Hindlimb muscle (tissue), 1 donor: ENCODE data around the gene SP6. TPM values are rescaled to one million over a fixed set of nuclear protein-coding genes. Genes with fewer than 3 reads are reported as not detected.

Experiments used
- DNase-seq: peaks from one replicate; pipeline ENCODE4 v3.0.0-alpha.2; 2013
- polyA plus RNA-seq: library from polyadenylated mRNA; unstranded; fragments of 120-200 nt; gene quantifications from one replicate; pipeline ENCODE4 v1.2.1, GENCODE V29; 2013; ENCODE audit not compliant: insufficient read length

The SP6 gene
- polyA plus RNA-seq, 1 donor: 0.93 TPM

DNA sequence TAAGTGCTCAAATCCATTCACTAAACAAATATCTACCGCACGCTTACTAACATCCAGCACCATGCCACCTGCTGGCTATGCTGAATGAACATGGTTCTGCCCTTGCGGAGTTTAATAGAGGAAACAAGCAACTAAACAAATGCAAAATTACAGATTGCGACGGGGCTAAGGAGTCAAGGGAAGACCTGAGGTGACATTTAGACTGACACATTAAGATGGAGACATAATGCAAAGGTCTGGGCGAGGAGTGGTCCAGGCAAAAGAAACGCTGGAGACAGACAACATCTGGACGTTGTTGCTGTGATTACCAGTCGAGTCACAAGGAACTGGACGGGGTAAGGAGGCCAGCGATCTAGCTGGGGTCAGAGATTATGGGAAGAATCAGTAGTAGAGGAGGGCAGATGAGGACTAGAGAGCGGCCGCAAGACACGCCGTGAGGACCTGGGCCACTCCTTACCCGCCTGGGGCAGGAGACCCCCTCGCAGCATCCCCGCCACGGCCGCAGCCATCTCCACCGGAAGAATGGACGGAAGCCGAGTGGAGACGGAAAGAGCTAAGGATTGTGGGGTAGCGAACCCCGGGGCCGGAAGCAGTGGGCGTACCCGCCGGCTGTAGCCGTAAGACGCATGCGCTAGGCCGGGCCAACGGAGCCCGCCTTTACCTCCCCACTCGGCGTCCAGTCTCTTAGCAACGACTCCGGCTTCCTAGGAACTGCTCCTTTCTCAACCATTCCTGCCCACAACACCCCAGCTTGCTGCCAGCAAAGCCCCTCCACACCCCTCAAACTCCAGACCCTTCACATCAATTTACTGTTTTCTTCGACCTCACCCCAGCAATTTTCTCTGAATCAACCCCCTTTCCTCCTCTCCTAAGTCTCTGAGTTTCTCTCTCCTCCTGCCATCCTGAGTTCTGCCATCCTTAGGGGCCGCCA is 19.7 kb downstream of the SP6 start, which contains the start of the genes LRRC46 and MRPL10:
LRRC46 (plus strand) TSS at position 668 of the 931 bp plus-strand sequence. CDS start 320 bp downstream, outside the sequence.
MRPL10 (minus strand) TSS at position 539 of the 931 bp plus-strand sequence; CDS start at position 509, 30 bp downstream.
- peak; percentile 95 for DNase-seq

DNA sequence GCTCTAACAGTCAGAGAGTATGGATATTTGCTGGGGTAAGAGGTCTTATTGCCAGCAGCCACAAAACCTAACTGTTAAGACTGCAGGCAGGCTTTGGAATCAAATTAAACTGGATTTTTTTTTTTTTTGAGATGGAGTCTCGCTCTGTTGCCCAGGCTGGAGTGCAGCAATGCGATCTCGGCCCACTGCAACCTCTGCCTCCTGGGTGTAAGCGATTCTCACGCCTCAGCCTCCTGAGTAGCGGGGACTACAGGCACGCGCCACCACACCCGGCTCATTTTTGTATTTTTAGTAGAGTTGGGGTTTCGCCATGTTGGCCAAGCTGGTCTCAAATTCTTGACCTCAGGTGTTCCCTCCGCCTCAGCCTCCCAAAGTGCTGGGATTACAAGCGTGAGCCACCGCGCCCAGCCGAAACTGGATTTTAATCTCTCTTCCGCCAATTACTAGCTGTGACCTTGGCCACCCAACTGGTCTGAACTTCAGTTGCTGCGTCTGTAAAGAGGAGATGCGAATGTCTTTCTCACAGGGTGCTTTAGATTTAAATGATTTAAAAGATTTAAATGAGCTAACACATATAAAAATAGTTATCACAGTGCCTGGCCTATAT is 20.5 kb downstream of the SP6 start:
- DNase-seq: no peak

DNA sequence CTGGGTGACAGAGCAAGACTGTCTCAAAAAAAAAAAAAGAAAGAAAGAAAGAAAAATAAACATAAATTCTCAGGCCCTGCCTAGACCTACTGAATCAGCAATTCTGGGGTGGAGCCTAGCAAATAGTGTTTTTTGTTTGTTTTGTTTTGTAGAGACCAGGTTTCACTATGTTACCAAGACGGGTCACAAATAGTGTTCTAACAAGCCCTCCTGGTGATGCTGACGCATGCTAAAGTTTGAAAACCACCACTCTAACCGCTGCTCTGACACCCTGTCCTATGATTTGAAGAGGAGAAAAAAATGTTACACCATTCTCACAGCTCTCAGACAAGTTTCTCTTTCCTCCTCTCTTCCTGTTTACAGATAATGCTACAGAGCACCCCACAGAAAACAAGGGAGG is 21.1 kb downstream of the SP6 start:
- no peak for DNase-seq

DNA sequence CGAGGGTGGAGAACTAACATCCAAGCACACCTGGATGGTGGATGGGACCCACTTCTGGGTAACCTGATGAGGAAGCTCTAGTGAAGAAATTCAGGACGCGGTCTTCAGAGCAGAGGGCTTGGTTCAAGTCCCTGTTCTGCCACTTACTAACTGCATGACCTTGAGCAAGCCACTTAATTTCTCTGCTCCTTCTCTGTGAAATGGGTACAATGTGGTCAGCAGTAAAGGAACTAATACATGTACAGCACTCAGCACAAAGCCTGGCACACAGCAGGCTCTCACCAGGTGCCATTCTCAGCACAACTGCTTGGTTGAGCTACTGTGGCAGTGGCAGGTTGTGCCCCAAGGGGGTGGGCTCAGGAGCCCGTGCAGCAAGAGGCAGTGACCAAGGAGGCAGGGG is 27.4 kb downstream of the SP6 start:
- DNase-seq: no peak

DNA sequence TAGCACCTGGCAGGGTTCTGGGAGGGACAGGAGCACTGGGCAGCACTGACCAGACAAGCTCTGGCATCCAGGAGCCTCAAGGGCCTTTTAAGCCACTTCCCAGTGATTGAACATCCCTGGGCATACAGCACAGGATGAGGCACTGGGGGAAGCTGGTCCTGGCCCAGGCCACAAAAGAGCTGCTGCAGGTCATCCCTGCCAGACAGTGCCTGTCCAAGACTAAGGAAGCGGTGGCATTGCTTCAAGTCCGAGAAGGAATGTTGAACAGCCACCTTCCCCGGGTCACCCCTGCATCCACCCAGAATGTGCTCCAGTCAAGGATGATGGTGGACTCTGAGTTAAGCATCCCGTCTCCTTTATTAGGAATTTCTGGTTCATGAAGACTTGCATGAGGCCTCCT is 28.2 kb downstream of the SP6 start:
- no peak for DNase-seq

DNA sequence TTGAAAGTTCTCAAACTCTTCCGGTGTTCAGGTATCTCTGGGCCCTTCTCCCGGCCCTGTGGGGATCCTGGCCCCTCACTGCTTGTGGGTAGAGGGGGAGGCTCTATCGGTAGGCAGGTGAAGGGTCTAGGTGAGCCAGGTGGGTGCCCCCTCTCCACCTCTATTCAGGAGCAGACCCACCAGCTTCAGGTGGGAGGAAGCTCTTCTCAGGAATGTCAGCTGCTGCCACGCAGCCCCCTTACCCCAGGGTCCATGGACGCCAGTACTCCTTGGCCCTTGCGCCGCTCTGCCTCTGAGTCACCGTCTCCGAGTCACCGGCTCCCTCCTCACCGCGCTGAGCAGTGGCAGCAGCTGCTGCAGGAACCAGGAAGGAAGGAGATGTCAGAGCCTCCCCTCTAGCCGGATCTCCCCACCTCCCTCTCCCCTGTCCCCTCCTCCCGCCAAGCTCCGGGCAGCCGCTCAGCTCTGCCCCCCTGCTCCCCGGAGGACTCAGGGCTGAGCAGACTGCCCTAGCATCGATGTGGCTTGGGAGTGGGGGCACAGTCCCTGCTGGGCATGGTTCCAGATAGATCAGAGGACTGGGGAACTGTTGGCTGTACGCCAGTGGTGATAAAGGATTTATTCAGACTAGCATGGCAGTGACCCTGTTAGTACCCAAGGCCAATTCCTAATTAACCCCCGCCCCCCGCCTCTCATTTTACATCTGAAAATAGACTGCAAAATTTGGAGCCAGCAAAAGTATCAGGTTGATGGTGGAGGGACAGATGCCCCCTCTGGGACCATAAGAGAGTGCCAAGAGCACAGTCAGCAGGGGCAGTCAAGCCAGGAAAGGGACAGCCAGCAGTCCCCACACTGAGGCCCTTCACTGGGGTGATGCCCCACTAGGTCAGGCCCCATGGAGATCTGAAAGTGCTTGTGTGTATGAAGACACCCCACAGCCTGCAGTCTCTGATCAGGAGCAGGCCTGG is 29.3 kb downstream of the SP6 start, which contains the start of gene OSBPL7:
OSBPL7 (minus strand) TSS at position 371 of the 968 bp plus-strand sequence. CDS start 1,516 bp downstream, outside the sequence.
- peak; percentile 72 for DNase-seq

DNA sequence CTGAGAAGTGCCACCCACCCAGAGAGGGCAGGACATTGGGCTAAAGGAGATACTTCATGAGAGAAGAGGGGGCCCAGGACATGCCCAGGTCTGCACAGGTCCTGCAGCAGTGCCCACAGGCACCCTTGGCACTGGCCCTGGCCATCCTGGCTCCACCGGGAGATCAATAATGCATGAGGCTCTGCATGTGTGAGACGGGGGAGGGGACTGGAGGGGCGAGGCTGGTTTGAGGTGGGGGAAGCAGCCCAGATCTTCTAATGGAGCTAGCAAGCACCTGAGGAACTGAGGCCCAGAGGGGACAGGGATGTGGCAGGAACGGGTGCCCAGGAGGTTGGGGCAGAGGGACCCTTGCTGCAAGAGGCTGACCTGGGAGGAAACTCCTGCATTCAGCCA is 29.9 kb downstream of the SP6 start:
- DNase-seq: no peak

DNA sequence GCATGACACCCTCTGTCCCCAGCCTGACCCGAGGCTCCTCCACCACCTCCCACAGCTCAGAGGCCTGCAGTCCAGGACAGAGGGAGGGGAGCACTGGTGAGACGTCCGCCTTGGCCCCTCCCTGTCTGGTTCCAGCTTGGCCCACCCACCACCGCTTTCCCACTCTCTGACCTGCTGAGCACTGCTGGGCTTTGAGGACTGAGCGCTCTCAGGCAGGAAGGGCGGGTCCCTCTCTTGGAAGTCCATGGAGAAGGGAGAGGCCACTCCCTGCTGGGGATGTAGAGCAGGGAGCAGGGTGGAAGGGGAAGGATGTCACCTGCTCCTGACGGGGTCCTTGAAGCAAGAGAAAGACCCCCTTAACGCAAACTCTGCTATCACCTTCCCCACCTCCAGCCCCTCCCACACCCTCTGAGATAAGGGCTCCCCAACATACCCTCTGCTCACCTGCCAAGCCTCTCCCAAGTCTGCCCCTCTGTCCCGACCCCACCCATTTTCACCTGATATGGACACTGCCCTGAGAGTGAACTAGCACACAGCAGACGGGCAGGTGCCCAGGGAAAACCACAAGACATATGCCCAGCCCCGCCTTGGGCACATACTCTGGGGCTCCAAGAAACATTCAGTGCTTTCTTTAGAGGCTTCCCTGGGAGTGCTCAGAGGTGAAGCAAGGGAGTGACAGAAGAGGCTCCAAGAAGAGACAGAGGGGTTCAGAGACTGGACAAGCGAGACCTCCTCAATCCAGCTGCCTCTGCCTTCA is 30.8 kb downstream of the SP6 start:
- DNase-seq: no peak

DNA sequence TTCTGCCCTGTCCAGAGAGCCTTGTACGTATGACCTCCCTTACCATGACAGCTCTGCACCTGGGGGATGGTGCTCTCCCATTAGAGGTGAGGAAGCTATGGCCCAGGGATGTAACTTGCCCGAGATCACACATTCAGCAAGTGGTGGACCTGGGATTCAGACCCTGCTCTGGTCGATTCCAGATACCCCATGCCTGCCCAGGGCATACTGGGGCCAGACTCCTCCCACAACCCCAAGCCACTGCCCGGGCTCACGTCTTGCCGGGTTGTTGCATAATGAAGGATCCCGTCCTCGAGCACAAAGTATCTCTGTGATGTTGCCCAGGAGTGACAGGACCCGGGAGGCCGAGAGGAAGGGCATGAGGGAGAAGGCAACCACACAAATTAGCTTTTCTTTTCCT is 31.5 kb downstream of the SP6 start:
- DNase-seq: no peak

DNA sequence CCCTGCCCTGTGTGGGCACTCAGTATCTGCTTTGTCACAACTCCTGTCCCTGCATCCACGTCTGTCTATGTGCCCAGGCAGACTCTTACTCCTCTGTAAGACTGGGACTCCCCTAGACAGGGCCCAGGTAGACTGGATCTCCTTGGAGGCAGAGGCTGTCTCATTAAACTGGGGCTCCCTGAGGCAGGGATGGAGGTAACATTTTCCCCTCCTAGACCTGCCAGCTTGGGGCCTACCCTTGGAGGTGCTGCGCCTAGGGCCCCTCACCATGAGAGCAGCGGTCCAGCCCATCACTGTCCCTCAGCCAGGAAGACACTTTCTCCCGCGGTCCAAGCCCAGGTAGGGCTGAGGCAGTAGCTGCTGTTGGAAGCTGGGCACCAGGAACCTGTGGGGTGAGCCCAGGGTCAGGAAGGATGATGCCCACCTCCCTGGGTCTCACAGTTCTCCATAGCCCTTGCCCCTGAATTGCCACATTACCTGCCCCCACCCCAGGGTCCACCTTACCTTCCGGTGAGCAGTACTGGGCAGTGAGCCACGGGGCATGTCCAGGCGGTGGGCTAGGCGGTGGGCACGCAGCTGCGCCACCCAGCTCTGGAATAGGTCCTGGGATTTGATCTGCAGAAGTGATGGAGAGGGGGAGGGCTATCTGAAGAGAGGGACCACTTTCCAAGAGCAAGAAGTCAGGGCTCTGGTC is 32.8 kb downstream of the SP6 start:
- no peak for DNase-seq

DNA sequence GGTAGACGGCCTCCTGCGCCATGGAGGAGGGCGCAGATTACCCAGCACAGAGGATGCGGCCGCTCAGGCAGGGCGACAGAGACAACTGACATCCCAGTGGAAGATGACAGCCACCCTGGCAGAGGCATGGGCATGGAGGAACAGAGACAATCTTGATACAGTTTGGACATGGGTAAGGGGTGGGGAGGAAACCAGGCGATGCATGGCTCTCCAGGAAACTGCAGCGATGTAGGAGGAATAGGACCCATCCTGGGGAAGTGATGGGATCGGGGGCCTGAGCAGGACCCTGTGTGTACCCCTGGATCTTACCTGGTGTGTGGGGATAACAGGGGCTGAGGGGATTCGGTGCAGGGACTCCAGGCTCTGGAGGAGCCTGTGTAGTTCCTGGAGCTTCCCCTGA is 34.0 kb downstream of the SP6 start:
- no peak for DNase-seq

DNA sequence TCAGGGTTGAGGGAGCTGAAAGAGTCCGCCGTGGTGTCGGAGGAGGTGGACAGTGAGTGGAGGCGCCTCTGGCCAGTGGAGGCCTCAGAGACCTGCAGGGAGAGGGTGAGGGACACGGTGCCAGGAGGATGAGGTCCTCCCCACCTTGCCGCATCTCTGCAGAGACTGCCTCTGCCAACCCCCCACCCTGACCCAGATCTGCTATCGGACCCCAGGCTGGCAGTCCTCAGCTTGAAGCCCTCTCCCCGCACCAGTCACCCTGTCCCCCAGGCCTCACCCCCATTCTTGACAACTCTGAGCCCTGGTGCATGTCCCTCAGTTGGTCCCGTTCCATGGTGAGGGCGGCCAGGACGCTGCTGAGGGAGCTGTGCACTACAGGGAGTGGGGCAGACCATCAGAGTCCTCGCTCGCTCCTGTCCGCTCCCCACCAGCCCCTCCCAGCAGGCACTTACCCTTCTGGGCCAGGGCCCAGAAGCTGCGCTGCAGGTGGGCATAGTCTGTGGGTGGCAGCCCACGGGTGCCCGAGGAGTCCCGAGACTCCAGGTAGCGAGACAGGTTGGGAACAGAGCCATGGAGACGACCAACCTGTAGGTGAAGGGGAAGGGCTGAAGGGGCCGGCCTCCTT is 34.7 kb downstream of the SP6 start:
- no peak for DNase-seq

DNA sequence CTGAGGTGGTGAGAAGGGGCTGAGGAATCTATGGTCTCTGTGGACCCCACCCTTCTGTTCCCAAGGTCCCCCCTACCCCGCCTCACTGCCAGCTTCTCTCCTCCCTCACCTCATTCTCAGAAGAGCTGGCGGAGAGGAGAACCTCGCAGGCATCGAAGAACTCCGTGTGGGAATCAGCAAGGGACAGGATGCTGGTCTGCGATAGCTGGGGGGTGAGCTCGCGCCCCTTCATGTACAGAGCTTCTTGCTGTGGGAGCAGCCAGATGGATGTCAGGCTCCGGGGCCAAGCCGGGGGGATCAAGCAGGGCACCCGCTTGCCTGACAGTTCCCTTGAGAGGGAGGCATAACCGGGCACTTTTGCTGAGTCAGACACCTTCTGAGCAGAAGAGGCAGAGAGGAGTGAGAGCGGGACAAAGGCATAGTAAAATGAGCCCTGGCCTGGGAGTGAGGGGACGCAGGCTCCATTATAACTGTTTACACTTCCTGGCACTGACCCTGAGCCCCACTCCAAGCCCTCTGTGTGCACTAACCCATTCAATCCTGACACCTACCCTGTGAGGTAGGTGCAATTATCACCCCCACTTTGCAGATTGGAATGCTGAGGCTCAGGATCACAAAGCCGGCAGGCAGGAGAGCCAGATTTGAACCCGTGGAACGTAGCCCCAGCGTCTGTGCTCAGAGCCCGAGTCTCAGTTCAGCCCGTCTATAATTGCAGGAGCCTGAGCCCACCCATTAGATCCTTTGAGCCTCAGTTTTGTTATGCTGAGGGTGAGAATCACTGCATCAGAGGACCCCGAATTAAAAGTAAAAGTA is 35.7 kb downstream of the SP6 start:
- no peak for DNase-seq

DNA sequence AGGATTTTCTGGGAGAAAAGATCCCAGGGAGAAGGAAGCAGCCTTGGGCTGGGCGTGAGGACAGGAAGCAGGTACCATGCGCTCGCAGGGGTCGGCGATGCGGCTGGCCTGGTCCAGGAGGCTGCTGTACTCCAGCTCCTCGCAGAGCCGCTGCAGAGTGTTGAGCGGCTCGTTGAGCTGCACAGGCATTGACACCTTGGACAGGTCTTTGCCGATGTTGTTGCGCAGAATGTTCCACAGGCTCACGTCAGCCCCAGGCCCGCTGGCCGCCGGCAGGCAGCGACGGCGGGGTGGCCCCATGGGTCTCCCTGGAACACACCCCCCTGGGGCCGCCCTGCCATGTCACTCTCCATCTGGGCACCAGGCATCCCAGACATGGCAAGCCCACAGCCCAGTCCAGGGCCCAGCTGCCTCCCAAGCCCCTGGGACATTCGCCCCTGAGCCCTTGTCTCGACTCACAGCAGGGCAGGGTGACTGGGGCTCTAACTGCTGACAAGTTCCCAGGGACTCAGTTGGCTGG is 37.4 kb downstream of the SP6 start:
- DNase-seq: no peak

DNA sequence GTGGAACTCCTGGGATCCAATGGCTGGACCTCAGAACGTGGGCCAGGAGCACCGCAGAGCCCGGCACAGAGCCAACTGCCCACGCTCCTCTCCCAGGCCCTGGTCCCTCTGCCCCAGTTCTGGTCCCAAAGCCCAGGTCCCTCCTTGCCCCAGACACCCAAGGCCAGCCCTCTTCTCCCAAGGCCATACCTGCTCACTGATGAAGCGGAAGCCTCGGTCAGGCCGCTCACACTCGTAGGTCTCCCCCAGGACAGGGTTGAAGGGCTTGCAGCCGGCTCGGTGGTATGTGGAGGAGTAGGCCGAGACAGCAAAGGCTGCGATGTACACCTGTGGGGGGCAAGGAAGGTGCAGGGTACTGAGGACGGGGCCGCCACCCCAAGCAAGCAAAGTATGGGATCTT is 37.9 kb downstream of the SP6 start:
- no peak for DNase-seq

DNA sequence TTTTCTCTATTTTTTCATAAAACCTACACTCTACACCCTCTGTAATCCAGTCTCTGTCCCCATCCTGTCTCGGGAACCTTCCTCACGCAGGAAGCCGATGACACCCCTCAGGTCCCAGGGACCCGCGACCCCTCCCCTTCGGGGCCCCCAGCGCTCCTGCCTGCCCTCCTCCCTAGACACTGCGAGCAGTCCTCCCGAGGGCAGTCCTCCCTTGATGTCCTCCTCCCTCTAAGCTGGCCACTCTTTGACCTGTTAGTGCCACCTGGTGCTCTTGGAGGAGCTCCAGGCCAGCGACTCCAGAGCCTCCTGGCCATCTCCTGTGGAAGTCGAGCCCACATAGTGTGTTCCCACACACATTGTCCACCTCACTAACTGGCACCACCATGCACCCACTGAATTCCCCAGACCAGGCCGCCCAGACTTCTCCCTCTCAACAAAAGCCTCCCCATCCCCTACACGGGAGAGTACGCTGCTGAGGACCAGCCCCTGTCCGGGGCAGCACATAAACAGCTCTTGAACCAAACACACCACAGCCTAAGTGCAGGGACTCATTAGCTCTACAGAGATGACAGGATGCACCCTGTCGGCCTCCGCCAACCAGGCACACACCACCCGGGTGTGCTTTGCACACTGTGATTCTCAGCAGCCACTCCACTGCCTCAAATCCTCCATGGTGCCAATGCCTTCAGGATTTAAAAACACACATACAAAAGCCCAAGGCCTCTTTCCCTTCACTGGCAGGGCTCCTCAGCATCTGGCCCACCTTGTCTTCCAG is 38.6 kb downstream of the SP6 start:
- no peak for DNase-seq

DNA sequence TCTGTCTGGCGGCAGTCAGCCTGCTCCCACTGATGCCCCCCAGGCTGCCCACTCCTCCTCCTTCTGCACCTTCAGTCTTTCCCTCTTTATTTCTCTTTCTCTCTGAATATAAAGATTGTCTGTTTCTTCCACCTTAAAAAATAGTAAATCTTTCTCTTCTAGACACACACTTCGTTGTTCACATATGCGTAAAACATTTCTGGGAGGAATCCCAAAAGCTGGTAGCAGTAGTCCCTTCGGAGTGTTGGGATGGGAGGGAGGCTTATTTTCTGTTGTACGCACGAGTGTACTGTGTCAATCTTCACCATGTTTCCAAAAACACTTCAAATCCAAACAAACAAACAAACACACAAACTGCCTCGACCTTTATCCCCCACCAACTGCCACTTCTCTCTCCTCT is 39.3 kb downstream of the SP6 start:
- no peak for DNase-seq

DNA sequence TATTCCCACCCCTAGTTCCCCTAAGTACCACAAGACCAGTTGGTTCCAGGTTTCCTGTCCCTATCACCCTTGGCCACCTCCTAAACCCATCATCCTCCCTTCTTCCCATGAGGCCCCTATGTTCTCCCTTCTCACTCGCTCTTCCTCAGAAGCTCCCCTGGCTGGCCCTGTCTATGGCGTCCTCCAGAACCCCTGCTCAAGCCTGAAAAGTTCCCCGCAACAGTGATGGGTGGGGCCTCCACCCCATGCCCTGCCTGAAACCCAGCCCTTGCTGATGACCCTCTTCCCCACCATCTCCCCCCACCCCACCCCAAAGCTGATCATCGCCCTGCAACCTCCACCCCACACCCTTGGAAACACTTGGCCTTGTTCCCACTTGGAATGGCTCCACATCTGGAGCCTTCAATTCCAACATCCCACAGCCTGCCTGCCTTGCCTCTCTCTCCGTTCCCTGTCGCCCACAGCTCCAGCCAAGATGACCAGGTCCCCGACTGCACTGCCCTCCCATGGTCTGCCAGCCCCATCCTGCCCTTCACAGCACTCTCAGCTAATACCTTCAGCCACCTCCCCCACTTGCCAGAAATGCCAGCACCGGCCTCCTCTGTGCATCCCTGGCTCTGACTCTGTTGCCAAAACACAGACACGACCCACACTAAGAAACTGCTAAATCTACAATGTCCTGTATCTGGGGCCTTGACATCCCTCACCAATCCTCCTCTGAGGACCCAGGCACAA is 39.9 kb downstream of the SP6 start:
- DNase-seq: no peak
